GM12878 (cell line): ENCODE measurements around the gene APPBP2. TPM values are rescaled to one million over a fixed set of nuclear protein-coding genes. Genes with fewer than 3 reads are reported as not detected.
A peak's percentile ranks its signal among the peaks of the same experiment; 100 is the strongest.

ENCODE experiments used
- ATAC-seq: fragments of 200-7000 bp; cut with Tn5 transposase; 3 replicates; pipeline ENCODE4 v1.9.1; 2020; ENCODE audit warnings: mild to moderate bottlenecking, moderate library complexity
- BruUV-seq: library from RNA; stranded (reverse); fragments of 400-500 nt; replicated peaks from 2 replicates; lab custom pipeline; 2021; lab: Mats Ljungman, UMichigan
- CTCF ChIA-PET: fragments of 300-600 bp; sonication (Branson Sonifier 250); formaldehyde crosslinking; extraction: SDS; loops from one replicate; lab custom pipeline; 2021; ENCODE audit warnings: inconsistent platforms; lab: Yijun Ruan, JAX
- POLR2A ChIA-PET: fragments of 350-600 bp; formaldehyde crosslinking; extraction: SDS; loops from one replicate; lab custom pipeline; 2021; ENCODE audit warnings: inconsistent platforms; lab: Charles Lee
- RAD21 ChIA-PET: fragments of 300-600 bp; sonication (Branson Sonifier 250); formaldehyde crosslinking; loops from one replicate; lab custom pipeline; 2023; ENCODE audit warnings: antibody characterized with exemption; ENCODE audit not compliant: unreplicated experiment; lab: Charles Lee
- SMC1A ChIA-PET: fragments of 300-600 bp; sonication (Branson Sonifier 250); formaldehyde crosslinking; loops from one replicate; lab custom pipeline; 2023; ENCODE audit not compliant: unreplicated experiment, uncharacterized antibody; lab: Charles Lee
- DNase-seq: peaks from one replicate; pipeline ENCODE4 v3.0.0-alpha.2; 2011; ENCODE audit warnings: low read depth, low spot score
- FAIRE-seq: peaks from 3 replicates; lab custom pipeline; 2011; peaks lifted over from hg19 to GRCh38; lab: Jason Lieb, UNC
- H2AFZ ChIP-seq: 2 replicates; pipeline ENCODE4 v1.6.0; 2011; ENCODE audit warnings: low read depth, low read length, control low read depth; ENCODE audit not compliant: control insufficient read depth
- H3K27ac ChIP-seq: 2 replicates; pipeline ENCODE4 v1.5.1; 2011; ENCODE audit warnings: control low read depth; ENCODE audit not compliant: control insufficient read depth, insufficient read depth
- H3K27me3 ChIP-seq, 2 experiments: replicated peaks in 1 of 2; 2 replicates each; pipeline versions ENCODE4 v1.6.0 to v1.6.1; 2011; ENCODE audit warnings: low read length in 1 of 2; ENCODE audit not compliant: control insufficient read depth in 2 of 2, insufficient read depth in 2 of 2
- H3K36me3 ChIP-seq, 2 experiments: 2 replicates each; pipeline ENCODE4 v1.5.1; 2011; ENCODE audit warnings: low read length in 1 of 2; ENCODE audit not compliant: control insufficient read depth in 2 of 2, insufficient read depth in 2 of 2
- H3K4me1 ChIP-seq: 2 replicates; pipeline ENCODE4 v1.6.1; 2011; ENCODE audit warnings: mild to moderate bottlenecking, low read length, moderate library complexity, mixed read lengths; ENCODE audit not compliant: control insufficient read depth, insufficient read depth
- H3K4me2 ChIP-seq: 2 replicates; pipeline ENCODE4 v1.6.0; 2011; ENCODE audit warnings: control low read depth; ENCODE audit not compliant: control insufficient read depth, insufficient read depth
- H3K4me3 ChIP-seq: fragments of 200-600 bp; sonication (generic); 2 replicates; pipeline ENCODE4 v1.5.1; 2016
- H3K79me2 ChIP-seq: 2 replicates; pipeline ENCODE4 v1.6.0; 2011; ENCODE audit warnings: low read length; ENCODE audit not compliant: control insufficient read depth, insufficient read depth
- H3K9ac ChIP-seq: 2 replicates; pipeline ENCODE4 v1.8.0; 2011; ENCODE audit warnings: low read length, control low read depth, mixed read lengths; ENCODE audit not compliant: control insufficient read depth, insufficient read depth
- H3K9me3 ChIP-seq: replicated peaks from 3 replicates; pipeline ENCODE4 v1.5.1; 2011; ENCODE audit warnings: mild to moderate bottlenecking, low read length; ENCODE audit not compliant: control insufficient read depth, insufficient read depth
- H4K20me1 ChIP-seq: 2 replicates; pipeline ENCODE4 v1.6.0; 2011; ENCODE audit not compliant: control insufficient read depth, insufficient read depth
- ELK1 ChIP-seq: IDR thresholded peaks from 2 replicates; pipeline ENCODE4 v1.6.1; 2012; ENCODE audit warnings: low read depth, low read length, improper control_type of control experiment
- ETV6 ChIP-seq, 2 experiments: fragments of 450-650 bp in 1 of 2; IDR thresholded peaks in 1 of 2; conservative IDR thresholded peaks in 1 of 2; 2 replicates each; pipeline ENCODE4 v1.6.1; 2014; ENCODE audit warnings: antibody characterized with exemption in 1 of 2, borderline replicate concordance in 1 of 2, low read depth in 1 of 2, mild to moderate bottlenecking in 1 of 2, moderate library complexity in 1 of 2
- NFXL1 ChIP-seq: fragments of 450-650 bp; IDR thresholded peaks from 2 replicates; pipeline ENCODE4 v1.6.1; 2017; ENCODE audit warnings: antibody characterized with exemption, mild to moderate bottlenecking, borderline replicate concordance
- ZNF592 ChIP-seq: fragments of 450-650 bp; IDR thresholded peaks from 2 replicates; pipeline ENCODE4 v1.6.1; 2017; ENCODE audit warnings: mild to moderate bottlenecking, moderate library complexity
- WGBS: methylation state at CpG from one replicate; pipeline ENCODE4 v1.1.6; 2016; ENCODE audit warnings: low lambda C conversion rate; ENCODE audit not compliant: insufficient replicate concordance, insufficient coverage; ENCODE audit errors: missing lambda C conversion rate; 5-methylcytosine and 5-hydroxymethylcytosine counted together
- in situ Hi-C: fragments of 300-500 bp; cut with MboI; formaldehyde crosslinking; loops from 9 replicates; pipeline ENCODE4 v1.14.3; 2018; ENCODE audit warnings: mixed read lengths
- intact Hi-C: fragments of 100-400 bp; cut with micrococcal nuclease; formaldehyde crosslinking; loops from one replicate; pipeline ENCODE4 v1.14.2; 2022; ENCODE audit not compliant: unreplicated experiment
- polyA plus RNA-seq, 11 experiments: library from polyadenylated mRNA; depleted of rRNA in 4 of 11; unstranded in 6 of 11; stranded (reverse) in 5 of 11; fragments of >200 nt; fragmentation: Nextera tagmentation in 4 of 11; fragmentation: Illumina TruSeq in 1 of 11; extraction: Ambion mirVana in 4 of 11; extraction: Trizol in 1 of 11; gene quantifications; 1 replicate in 1 of 11; 2 replicates in 10 of 11; pipeline versions ENCODE4 v1.2.1 to v1.2.3, GENCODE V29; 2011 to 2016; ENCODE audit warnings: inconsistent platforms in 2 of 11, missing spikeins in 2 of 11, low read depth in 1 of 11
- total RNA-seq, 4 experiments: library from RNA; depleted of rRNA in 3 of 4; stranded (reverse); fragments of >200 nt in 3 of 4; fragmentation: Illumina TruSeq in 1 of 4; extraction: Trizol in 1 of 4; gene quantifications; 2 replicates each; pipeline versions ENCODE4 v1.2.1 to v1.2.3, GENCODE V29; 2013 to 2021

The APPBP2 gene
- total and polyA plus RNA-seq, 10 of the 15 experiments (the other 5 are each of a cell fraction or from before 2014, with no cell fraction given): 4.3 to 30.8 (median 13.1) TPM

DNA sequence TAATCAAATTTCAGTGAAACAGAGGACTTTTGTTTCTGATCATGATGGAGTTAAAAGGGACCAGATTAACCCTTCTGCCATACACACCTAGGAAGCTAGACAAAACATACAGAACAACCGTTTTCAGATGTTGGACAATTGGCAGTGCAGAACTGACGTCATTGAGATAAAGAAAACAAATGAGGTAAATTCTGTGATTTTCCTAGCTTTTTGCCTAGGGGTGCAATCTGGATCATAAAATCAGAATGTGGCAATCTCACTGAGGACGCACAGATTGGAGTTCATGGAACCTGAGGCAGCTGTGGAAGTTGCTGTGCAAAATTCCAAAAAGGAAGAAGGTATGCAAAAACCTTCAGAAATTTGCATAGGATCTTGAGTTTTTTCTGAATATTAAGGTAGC, 119.2 kb downstream of the APPBP2 start:
- no TSS peak for BruUV-seq
- no peak for FAIRE-seq
- intact Hi-C loops: no loop called here

More for the DNA sequence above, 119.2 kb downstream of the APPBP2 start:
- Histone ChIP-seq H3K36me3 (no peaks in the 10 kb centered on the region), H3K4me2 (no peak overlapping the region), H3K4me1 (no peaks in the 10 kb centered on the region), H3K9me3 (no peaks in the 10 kb centered on the region; the same call in 2 of the 3 replicates), H3K27me3 (no peaks in the 10 kb centered on the region), H3K79me2 (no peaks in the 10 kb centered on the region), H3K27ac (no peak overlapping the region), H3K9ac (no peak overlapping the region), H3K4me3 (no peak overlapping the region), H4K20me1 (no peaks in the 10 kb centered on the region), H2AFZ (no peak overlapping the region)
- in situ Hi-C loops: no loop called here
- TF ChIP-seq ZNF592: no peak
- 0 out of 2 replicates have a peak, but pooled peaks have one; percentile 35 for TF ChIP-seq NFXL1
- TF ChIP-seq ETV6 (conservative IDR thresholded peaks at IDR 0.05 in 1 of 2, IDR thresholded peaks at IDR 0.05 in 1 of 2; ENCODE audit: borderline replicate concordance in 1 of 2, low read depth in 1 of 2): peak in 1 of 2 experiments; percentile 21; a peak in 1 of 4 replicates
- TF ChIP-seq ELK1: no peak
- RAD21 ChIA-PET: interaction anchor here (1.0 to 1.8 kb wide), 2 partner anchors 8 to 18 kb away, joined by 3 to 4 read pairs; no protein-coding TSS in a partner anchor
- CTCF ChIA-PET: no interaction called here
- POLR2A ChIA-PET: interaction anchor here (0.6 kb wide), 2 partner anchors 81 to 1488 kb away, joined by 3 to 6 read pairs; no protein-coding TSS in a partner anchor
- no peak for DNase-seq
- 79% methylated on average over 3 of the region's 3 CpGs for whole genome bisulfite sequencing
- SMC1A ChIA-PET: interaction anchor here (0.6 to 1.7 kb wide), 4 partner anchors 8 to 175 kb away, joined by 3 to 6 read pairs (median 4); no protein-coding TSS in a partner anchor
- no peak for ATAC-seq
